H1 (cell line): Measurements from ENCODE around the gene TJP2. TPM values are rescaled to one million over a fixed set of nuclear protein-coding genes. Genes with fewer than 3 reads are reported as not detected.

ENCODE experiments used
- BCL11A ChIP-seq, 2 experiments: IDR thresholded peaks; one replicate each; pipeline ENCODE4 v1.6.1; 2011; ENCODE audit warnings: low read depth in 2 of 2, low read length in 2 of 2, mild to moderate bottlenecking in 2 of 2
- CHD7 ChIP-seq: fragments of 300-600 bp; sonication (generic); IDR thresholded peaks from 2 replicates; pipeline ENCODE4 v1.7.1; 2012; ENCODE audit warnings: low read length, moderate library complexity, mild to moderate bottlenecking, inconsistent platforms; ENCODE audit not compliant: insufficient replicate concordance
- CREB1 ChIP-seq: IDR thresholded peaks from 2 replicates; pipeline ENCODE4 v1.6.1; 2012; ENCODE audit warnings: inconsistent platforms
- CTCF ChIP-seq, 3 experiments: IDR thresholded peaks; 1 replicate in 2 of 3; 2 replicates in 1 of 3; pipeline versions ENCODE4 v1.5.1 to v1.6.1; 2011; ENCODE audit warnings: low read length in 3 of 3, mild to moderate bottlenecking in 3 of 3, inconsistent platforms in 2 of 3, low read depth in 1 of 3, moderate library complexity in 1 of 3; ENCODE audit not compliant: insufficient read depth in 1 of 3; ENCODE audit errors: control extremely low read depth in 1 of 3
- NANOG ChIP-seq: IDR thresholded peaks from 2 replicates; pipeline ENCODE4 v1.6.1; 2011; ENCODE audit warnings: low read length, low read depth, mild to moderate bottlenecking, inconsistent platforms; ENCODE audit not compliant: insufficient read depth, poor library complexity, severe bottlenecking
- polyA plus RNA-seq, 7 experiments: library from polyadenylated mRNA; depleted of rRNA in 3 of 7; stranded (reverse) in 5 of 7; unstranded in 2 of 7; fragments of >200 nt in 5 of 7; fragments of 200-250 nt in 2 of 7; gene quantifications; 1 replicate in 5 of 7; 2 replicates in 1 of 7; 4 replicates in 1 of 7; pipeline versions ENCODE4 v1.2.1 to v1.2.3, GENCODE V29; 2011 to 2013; ENCODE audit warnings: missing spikeins in 2 of 7, mixed read lengths in 2 of 7
- total RNA-seq: library from RNA; stranded (reverse); fragmentation: NEBNext Ultra II Directional; extraction: Animal tissue kit (Norgen Biotek cat#: 25700); gene quantifications from 2 replicates; pipeline ENCODE4 v1.2.1, GENCODE V29; 2021
- TF ChIP-seq, protein P1 (sequence below): IDR thresholded peaks from 2 replicates; pipeline ENCODE4 v1.6.1; 2012; ENCODE audit warnings: low read length, inconsistent platforms

The TJP2 gene
- total and polyA plus RNA-seq, 2 of the 8 experiments (the other 6 are each of a cell fraction or from before 2014, with no cell fraction given), result 54.9 to 137 TPM

DNA sequence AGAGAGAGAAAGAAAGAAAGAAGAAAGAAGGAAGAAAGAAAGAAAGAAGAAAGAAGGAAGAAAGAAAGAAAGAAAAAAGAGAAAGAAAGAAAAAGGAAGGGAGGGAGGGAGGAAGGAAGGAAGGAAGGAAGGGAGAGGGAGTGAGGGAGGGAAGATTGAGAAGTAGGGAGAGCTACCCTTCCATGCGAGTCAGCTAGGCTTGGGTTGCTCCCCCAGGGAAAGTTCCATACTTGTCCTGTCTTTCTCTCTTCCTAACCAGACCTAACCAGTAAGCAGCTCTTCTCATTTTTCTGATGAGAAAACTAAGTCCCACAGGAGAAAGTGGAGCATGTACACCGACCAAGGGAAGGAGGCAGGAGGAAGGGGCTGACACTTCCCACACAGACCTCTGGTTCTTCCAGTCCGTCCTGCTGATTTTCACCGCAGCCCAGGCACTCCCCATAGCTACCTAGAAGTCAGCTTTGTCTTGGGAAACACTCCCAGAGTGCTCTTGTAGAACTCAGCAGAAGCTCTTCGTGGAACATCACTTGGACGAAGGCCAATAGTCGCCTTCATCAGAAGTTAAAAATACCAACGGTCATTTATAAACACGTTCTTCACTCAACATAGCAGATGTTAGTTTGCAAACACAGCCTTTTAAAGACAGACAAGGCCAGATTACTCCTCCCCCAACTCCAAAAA, 121.9 kb downstream of the TJP2 start (continued):
- TF ChIP-seq CHD7 (no peak), CTCF (IDR thresholded peaks at IDR 0.05; ENCODE audit: control extremely low read depth in 1 of 3, insufficient read depth in 1 of 3, low read depth in 1 of 3, low read length in 3 of 3) (no peak), CREB1 (no peak), NANOG (no peak), BCL11A (IDR thresholded peaks at IDR 0.05; ENCODE audit: low read depth in 2 of 2, low read length in 2 of 2) (no peak)
- TF ChIP-seq, protein P1, sequence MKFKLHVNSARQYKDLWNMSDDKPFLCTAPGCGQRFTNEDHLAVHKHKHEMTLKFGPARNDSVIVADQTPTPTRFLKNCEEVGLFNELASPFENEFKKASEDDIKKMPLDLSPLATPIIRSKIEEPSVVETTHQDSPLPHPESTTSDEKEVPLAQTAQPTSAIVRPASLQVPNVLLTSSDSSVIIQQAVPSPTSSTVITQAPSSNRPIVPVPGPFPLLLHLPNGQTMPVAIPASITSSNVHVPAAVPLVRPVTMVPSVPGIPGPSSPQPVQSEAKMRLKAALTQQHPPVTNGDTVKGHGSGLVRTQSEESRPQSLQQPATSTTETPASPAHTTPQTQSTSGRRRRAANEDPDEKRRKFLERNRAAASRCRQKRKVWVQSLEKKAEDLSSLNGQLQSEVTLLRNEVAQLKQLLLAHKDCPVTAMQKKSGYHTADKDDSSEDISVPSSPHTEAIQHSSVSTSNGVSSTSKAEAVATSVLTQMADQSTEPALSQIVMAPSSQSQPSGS, result no peak
